Ovary (tissue), 3 donors: Measurements from ENCODE around the gene GALP.

Experiments
- POLR2A ChIP-seq: fragments of 450-650 bp; IDR thresholded peaks from one replicate; pipeline ENCODE4 v1.6.1; 2017; ENCODE audit warnings: antibody characterized with exemption, mild to moderate bottlenecking, moderate library complexity
- TF ChIP-seq, protein P1 (sequence below), 3 donors: fragments of 450-650 bp in 2 of 3; fragments of 200-600 bp in 1 of 3; IDR thresholded peaks; one replicate each; pipeline versions ENCODE4 v1.5.1 to v1.8.0; 2016 to 2022; ENCODE audit warnings: antibody characterized with exemption in 3 of 3, mild to moderate bottlenecking in 1 of 3
- donor health status: DM: no; HTN: no; CAD: no.

DNA sequence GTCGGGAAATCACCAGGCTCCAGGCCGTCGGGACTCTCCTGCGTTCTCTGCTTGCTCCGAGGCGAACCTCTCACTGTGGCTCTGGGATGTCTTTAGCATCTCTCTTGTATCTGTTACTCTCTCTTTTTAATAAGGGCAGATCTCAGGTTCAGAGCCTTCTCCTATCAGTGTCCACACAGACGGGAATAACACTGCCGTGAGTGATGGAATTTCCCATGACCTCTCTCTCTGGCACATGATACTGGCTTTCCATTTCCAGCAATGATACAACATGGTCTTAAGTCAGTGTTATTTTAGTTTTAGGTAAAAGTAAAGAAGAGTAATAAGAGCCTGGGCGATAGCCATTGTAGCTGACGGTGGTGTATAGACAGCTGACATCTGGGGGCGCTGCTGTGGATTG is 25.4 kb upstream of the GALP start:
- TF ChIP-seq POLR2A = no peak
- TF ChIP-seq, protein P1, sequence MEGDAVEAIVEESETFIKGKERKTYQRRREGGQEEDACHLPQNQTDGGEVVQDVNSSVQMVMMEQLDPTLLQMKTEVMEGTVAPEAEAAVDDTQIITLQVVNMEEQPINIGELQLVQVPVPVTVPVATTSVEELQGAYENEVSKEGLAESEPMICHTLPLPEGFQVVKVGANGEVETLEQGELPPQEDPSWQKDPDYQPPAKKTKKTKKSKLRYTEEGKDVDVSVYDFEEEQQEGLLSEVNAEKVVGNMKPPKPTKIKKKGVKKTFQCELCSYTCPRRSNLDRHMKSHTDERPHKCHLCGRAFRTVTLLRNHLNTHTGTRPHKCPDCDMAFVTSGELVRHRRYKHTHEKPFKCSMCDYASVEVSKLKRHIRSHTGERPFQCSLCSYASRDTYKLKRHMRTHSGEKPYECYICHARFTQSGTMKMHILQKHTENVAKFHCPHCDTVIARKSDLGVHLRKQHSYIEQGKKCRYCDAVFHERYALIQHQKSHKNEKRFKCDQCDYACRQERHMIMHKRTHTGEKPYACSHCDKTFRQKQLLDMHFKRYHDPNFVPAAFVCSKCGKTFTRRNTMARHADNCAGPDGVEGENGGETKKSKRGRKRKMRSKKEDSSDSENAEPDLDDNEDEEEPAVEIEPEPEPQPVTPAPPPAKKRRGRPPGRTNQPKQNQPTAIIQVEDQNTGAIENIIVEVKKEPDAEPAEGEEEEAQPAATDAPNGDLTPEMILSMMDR (IDR thresholded peaks at IDR 0.05) = no peak
